Uterus (tissue), 4 donors: ENCODE measurements around the gene NFIC. TPM values are rescaled to one million over a fixed set of nuclear protein-coding genes. Genes with fewer than 3 reads are reported as not detected.

ENCODE experiments used
- DNase-seq, 2 donors: peaks; one replicate each; pipeline ENCODE4 v3.0.0-alpha.2; 2019 to 2020
- H3K27ac ChIP-seq, 2 donors: fragments of 200-600 bp; sonication (generic); 1 replicate in 1 of 2; 2 replicates in 1 of 2; pipeline ENCODE4 v1.5.1; 2016 to 2018
- H3K27me3 ChIP-seq, 2 donors: fragments of 200-600 bp; sonication (generic); one replicate each; pipeline ENCODE4 v1.5.1; 2018 to 2019; ENCODE audit warnings: control low read depth in 1 of 2
- H3K36me3 ChIP-seq, 2 donors: fragments of 200-600 bp; sonication (generic); one replicate each; pipeline ENCODE4 v1.5.1; 2019; ENCODE audit warnings: control low read depth in 1 of 2
- H3K4me1 ChIP-seq, 2 donors: fragments of 200-600 bp; sonication (generic); one replicate each; pipeline ENCODE4 v1.5.1; 2018 to 2019; ENCODE audit warnings: control low read depth in 1 of 2
- H3K4me3 ChIP-seq, 2 donors: fragments of 200-600 bp; sonication (generic); 1 replicate in 1 of 2; 2 replicates in 1 of 2; pipeline ENCODE4 v1.5.1; 2018 to 2019; ENCODE audit warnings: mild to moderate bottlenecking in 1 of 2
- H3K9me3 ChIP-seq, 2 donors: fragments of 200-600 bp; sonication (generic); one replicate each; pipeline ENCODE4 v1.5.1; 2019; ENCODE audit warnings: control low read depth in 1 of 2
- CTCF ChIP-seq, 4 experiments: fragments of 200-600 bp in 2 of 4; fragments of 450-650 bp in 2 of 4; sonication (generic) in 2 of 4; IDR thresholded peaks; one replicate each; pipeline ENCODE4 v1.5.1; 2016 to 2019; ENCODE audit warnings: antibody characterized with exemption in 4 of 4, mild to moderate bottlenecking in 2 of 4, moderate library complexity in 1 of 4
- POLR2A ChIP-seq, 2 donors: fragments of 450-650 bp; IDR thresholded peaks; one replicate each; pipeline ENCODE4 v1.6.1; 2016; ENCODE audit warnings: antibody characterized with exemption in 2 of 2, mild to moderate bottlenecking in 1 of 2, moderate library complexity in 1 of 2
- intact Hi-C: fragments of 100-400 bp; cut with DNase I; formaldehyde crosslinking; loops from one replicate; pipeline ENCODE4 v1.15.1; 2023; ENCODE audit warnings: low total_unique reads
- total RNA-seq, 4 donors: library from RNA; depleted of rRNA in 3 of 4; stranded (reverse); fragments of >200 nt in 3 of 4; gene quantifications; one replicate each; pipeline versions ENCODE4 v1.1.0 to v1.2.4, GENCODE V29; 2014 to 2023
- donor health status: DM: yes; HTN: yes; CAD: no.

The NFIC gene
- 100 to 1,000 TPM in 2 of 4 donors, 10 to 100 TPM in 2; 18.5 to 361 (median 82.9) TPM for total RNA-seq

GRCh38 chr19:3365836-3366752 lies at the start of gene NFIC:
TSS of gene NFIC (plus strand) at chr19:3366583. CDS start at chr19:3366637, 54 bp downstream.
- Histone ChIP-seq H3K36me3 (no peaks in the 10 kb centered on the region), H3K4me3 (peak within 1 kb of the TSS; percentile 61 to 96), H3K9me3 (no peaks in the 10 kb centered on the region), H3K27ac (peak within 1 kb of the TSS; percentile 97 to 99), H3K27me3 (no peaks in the 10 kb centered on the region), H3K4me1 (peaks cover 0 to 16% of the 10 kb centered on the region in 2 donors)
- TF ChIP-seq POLR2A (IDR thresholded peaks at IDR 0.05) (peak in 1 of 2 donors; percentile 31), CTCF (IDR thresholded peaks at IDR 0.05) (peak in 1 of 4 experiments; percentile 14)
- intact Hi-C loops, result no loop called here
- peak; percentile 87 to 92 for DNase-seq

GRCh38 chr19:3316659-3317207 lies 49.6 kb upstream of the NFIC start:
- H3K27ac ChIP-seq, result no peak overlapping the region
- H3K9me3 ChIP-seq, result no peaks in the 10 kb centered on the region
- intact Hi-C loops, result no loop called here
- no peak overlapping the region for H3K4me3 ChIP-seq
- peaks cover 8 to 14% of the 10 kb centered on the region in 2 donors for H3K27me3 ChIP-seq
- no peaks in the 10 kb centered on the region for H3K36me3 ChIP-seq
- DNase-seq, result no peak
- no peaks in the 10 kb centered on the region for H3K4me1 ChIP-seq
- TF ChIP-seq CTCF (IDR thresholded peaks at IDR 0.05) (no peak), POLR2A (IDR thresholded peaks at IDR 0.05) (no peak)

GRCh38 chr19:3319643-3320353 lies 46.6 kb upstream of the NFIC start:
- Histone ChIP-seq H3K27me3 (no peaks in the 10 kb centered on the region), H3K4me1 (no peaks in the 10 kb centered on the region), H3K36me3 (no peaks in the 10 kb centered on the region), H3K27ac (no peak overlapping the region), H3K4me3 (no peak overlapping the region), H3K9me3 (no peaks in the 10 kb centered on the region)
- intact Hi-C loops, result no loop called here
- no peak for DNase-seq
- no peak for TF ChIP-seq POLR2A (IDR thresholded peaks at IDR 0.05)
- no peak for TF ChIP-seq CTCF (IDR thresholded peaks at IDR 0.05)

- H3K4me1 ChIP-seq, result no peaks in the 10 kb centered on the region
- H3K9me3 ChIP-seq, result no peaks in the 10 kb centered on the region
- no peak overlapping the region for H3K4me3 ChIP-seq
- no peak overlapping the region for H3K27ac ChIP-seq
- intact Hi-C loops, result no loop called here
- TF ChIP-seq POLR2A (IDR thresholded peaks at IDR 0.05) (no peak), CTCF (IDR thresholded peaks at IDR 0.05) (no peak)
- H3K27me3 ChIP-seq, result no peaks in the 10 kb centered on the region
- DNase-seq, result no peak
- H3K36me3 ChIP-seq, result no peaks in the 10 kb centered on the region
Observed at GRCh38 chr19:3320354-3320670, 46.1 kb upstream of the NFIC start.

- TF ChIP-seq CTCF (IDR thresholded peaks at IDR 0.05), result no peak
- H3K4me3 ChIP-seq, result no peak overlapping the region
- H3K36me3 ChIP-seq, result no peaks in the 10 kb centered on the region
- no peak overlapping the region for H3K27ac ChIP-seq
- no peaks in the 10 kb centered on the region for H3K4me1 ChIP-seq
- H3K9me3 ChIP-seq, result no peaks in the 10 kb centered on the region
- DNase-seq, result no peak
- intact Hi-C loops, result no loop called here
- no peaks in the 10 kb centered on the region for H3K27me3 ChIP-seq
Observed at GRCh38 chr19:3320853-3321252, 45.5 kb upstream of the NFIC start.
